ENCODE results near the gene FNDC3B. TPM values are rescaled to one million over a fixed set of nuclear protein-coding genes. Genes with fewer than 3 reads are reported as not detected.
"Not testable (repeated sequence)": the region's sequence is repeated elsewhere in the genome, so short reads cannot be mapped to it uniquely, and the experiment has no call there.

Gene FNDC3B
- total RNA-seq, 2 experiments from 2014 or later, result 11.6 to 12.2 TPM

- Mint-ChIP-seq H3K27ac (no peak overlapping the region), H3K4me1 (peaks cover 22% of the 10 kb centered on the region), H3K36me3 (peaks cover 38% of the 10 kb centered on the region), H3K4me3 (no peak overlapping the region), H3K27me3 (no peaks in the 10 kb centered on the region), H3K9me3 (peaks cover 17% of the 10 kb centered on the region)
- no peak for DNase-seq
Measured at GRCh38 chr3:172246107-172246844, 206.9 kb downstream of the FNDC3B start.

GRCh38 chr3:172247525-172248274, 208.3 kb downstream of the FNDC3B start:
- Mint-ChIP-seq H3K4me3 (no peak overlapping the region), H3K4me1 (peaks cover 22% of the 10 kb centered on the region), H3K27me3 (no peaks in the 10 kb centered on the region), H3K9me3 (peaks cover 8% of the 10 kb centered on the region), H3K27ac (peak overlapping the region; percentile 29), H3K36me3 (peaks cover 33% of the 10 kb centered on the region)
- no peak for DNase-seq

DNA sequence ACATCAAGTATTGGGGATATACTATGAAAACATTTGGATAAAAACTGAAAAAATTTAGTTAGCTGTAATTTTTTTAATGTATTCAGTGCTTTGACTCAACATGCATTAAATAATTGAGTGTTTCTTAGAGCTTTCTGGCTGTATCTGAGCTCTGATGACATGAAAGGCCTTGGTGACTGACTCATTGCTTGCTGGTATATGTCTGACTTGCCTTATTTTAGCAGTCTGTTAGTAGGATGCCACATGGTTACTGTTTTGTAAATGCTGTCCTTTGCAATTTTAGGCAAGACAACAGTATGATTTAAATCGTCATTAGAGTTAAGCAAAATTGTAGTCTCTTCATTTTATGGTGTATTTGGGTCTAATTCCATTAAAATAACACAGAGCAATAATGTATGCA, 209.7 kb downstream of the FNDC3B start:
- no peaks in the 10 kb centered on the region for H3K27me3 Mint-ChIP-seq
- peaks cover 17% of the 10 kb centered on the region for H3K4me1 Mint-ChIP-seq
- no peak for DNase-seq
- H3K27ac Mint-ChIP-seq, result no peak overlapping the region
- H3K9me3 Mint-ChIP-seq, result no peaks in the 10 kb centered on the region
- peaks cover 27% of the 10 kb centered on the region for H3K36me3 Mint-ChIP-seq
- H3K4me3 Mint-ChIP-seq, result no peak overlapping the region

GRCh38 chr3:172251211-172251610, 211.8 kb downstream of the FNDC3B start:
- H3K4me3 Mint-ChIP-seq, result no peak overlapping the region
- no peak for DNase-seq
- no peak overlapping the region for H3K27ac Mint-ChIP-seq
- peaks cover 13% of the 10 kb centered on the region for H3K4me1 Mint-ChIP-seq
- H3K36me3 Mint-ChIP-seq, result peaks cover 31% of the 10 kb centered on the region
- H3K9me3 Mint-ChIP-seq, result no peaks in the 10 kb centered on the region
- no peaks in the 10 kb centered on the region for H3K27me3 Mint-ChIP-seq

DNA sequence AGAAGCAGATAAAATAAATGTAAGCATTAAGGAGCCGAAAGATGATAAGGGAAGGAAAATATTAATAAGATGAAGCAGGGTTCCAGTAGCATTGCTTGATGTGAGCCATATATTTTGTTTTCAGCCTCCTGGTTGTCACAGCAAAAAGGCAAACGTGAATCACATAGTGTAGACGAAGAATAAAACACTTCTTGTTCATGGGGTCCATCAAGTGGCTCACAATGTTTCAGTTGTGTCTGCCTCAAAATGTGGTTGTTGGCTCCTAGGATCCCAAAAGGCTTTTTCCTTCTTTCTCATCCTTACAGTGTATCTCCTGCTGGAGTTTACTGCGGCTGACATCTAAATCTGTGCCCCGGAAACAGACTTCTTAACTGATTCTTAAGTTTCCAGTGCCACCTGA, 213.8 kb downstream of the FNDC3B start:
- DNase-seq, result no peak
- H3K9me3 Mint-ChIP-seq, result no peaks in the 10 kb centered on the region
- no peak overlapping the region for H3K4me3 Mint-ChIP-seq
- no peaks in the 10 kb centered on the region for H3K27me3 Mint-ChIP-seq
- H3K4me1 Mint-ChIP-seq, result peaks cover 2% of the 10 kb centered on the region
- H3K36me3 Mint-ChIP-seq, result peaks cover 31% of the 10 kb centered on the region
- no peak overlapping the region for H3K27ac Mint-ChIP-seq

DNA sequence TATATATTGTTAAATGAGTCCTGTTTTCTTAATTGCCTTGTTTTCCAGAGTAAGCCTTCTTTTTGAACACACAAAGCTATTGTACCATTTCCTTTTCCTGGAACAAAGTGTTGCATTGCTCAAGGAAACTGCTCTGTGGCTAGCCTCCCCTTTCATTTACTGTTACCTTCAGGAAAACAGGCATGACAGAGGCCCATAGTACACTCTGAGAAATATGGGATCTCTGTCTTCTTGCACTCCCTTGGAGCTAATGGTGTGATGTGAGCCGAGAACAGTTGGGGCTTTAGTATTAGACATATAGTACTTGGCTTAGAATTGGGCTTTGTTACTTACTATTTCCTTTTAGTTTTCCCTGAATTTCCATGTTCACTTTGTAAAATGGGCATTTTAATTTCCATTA, 215.2 kb downstream of the FNDC3B start:
- Mint-ChIP-seq H3K27me3 (no peaks in the 10 kb centered on the region), H3K9me3 (no peaks in the 10 kb centered on the region)
- no peak for DNase-seq

GRCh38 chr3:172255321-172255720, 215.9 kb downstream of the FNDC3B start:
- not testable (repeated sequence) for H3K27ac Mint-ChIP-seq, H3K9me3 Mint-ChIP-seq

More for the DNA sequence above, 215.2 kb downstream of the FNDC3B start:
- H3K36me3 Mint-ChIP-seq, result peaks cover 31% of the 10 kb centered on the region
- no peaks in the 10 kb centered on the region for H3K4me1 Mint-ChIP-seq
- no peak overlapping the region for H3K27ac Mint-ChIP-seq
- H3K4me3 Mint-ChIP-seq, result no peak overlapping the region

GRCh38 chr3:172256101-172256734, 216.8 kb downstream of the FNDC3B start:
- Mint-ChIP-seq H3K36me3 (peaks cover 27% of the 10 kb centered on the region), H3K27ac (no peak overlapping the region), H3K27me3 (no peaks in the 10 kb centered on the region), H3K4me3 (no peak overlapping the region), H3K9me3 (no peaks in the 10 kb centered on the region), H3K4me1 (no peaks in the 10 kb centered on the region)
- no peak for DNase-seq

More at GRCh38 chr3:172255321-172255720, 215.9 kb downstream of the FNDC3B start:
- H3K4me1 Mint-ChIP-seq, H3K27me3 Mint-ChIP-seq, H3K4me3 Mint-ChIP-seq, DNase-seq: not testable (repeated sequence)
- peaks cover 29% of the 10 kb centered on the region for H3K36me3 Mint-ChIP-seq

GRCh38 chr3:172257648-172258400, 218.4 kb downstream of the FNDC3B start:
- Mint-ChIP-seq H3K36me3 (peaks cover 23% of the 10 kb centered on the region), H3K9me3 (no peaks in the 10 kb centered on the region), H3K27me3 (no peaks in the 10 kb centered on the region), H3K4me3 (no peak overlapping the region), H3K27ac (no peak overlapping the region), H3K4me1 (no peaks in the 10 kb centered on the region)
- no peak for DNase-seq

- no peaks in the 10 kb centered on the region for H3K27me3 Mint-ChIP-seq
- DNase-seq, result no peak
- H3K36me3 Mint-ChIP-seq, result peaks cover 20% of the 10 kb centered on the region
- H3K9me3 Mint-ChIP-seq, result no peaks in the 10 kb centered on the region
- H3K27ac Mint-ChIP-seq, result no peak overlapping the region
- H3K4me3 Mint-ChIP-seq, result no peak overlapping the region
- H3K4me1 Mint-ChIP-seq, result no peaks in the 10 kb centered on the region
Measured at GRCh38 chr3:172258624-172259023, 219.2 kb downstream of the FNDC3B start.

GRCh38 chr3:172259111-172259541, 219.7 kb downstream of the FNDC3B start:
- peaks cover 19% of the 10 kb centered on the region for H3K36me3 Mint-ChIP-seq
- H3K27me3 Mint-ChIP-seq, result no peaks in the 10 kb centered on the region
- no peak overlapping the region for H3K4me3 Mint-ChIP-seq
- H3K4me1 Mint-ChIP-seq, result no peaks in the 10 kb centered on the region
- H3K27ac Mint-ChIP-seq, result no peak overlapping the region
- H3K9me3 Mint-ChIP-seq, result no peaks in the 10 kb centered on the region
- no peak for DNase-seq

GRCh38 chr3:172259726-172260248, 220.4 kb downstream of the FNDC3B start:
- Mint-ChIP-seq H3K27me3 (no peaks in the 10 kb centered on the region), H3K36me3 (peaks cover 22% of the 10 kb centered on the region), H3K27ac (no peak overlapping the region), H3K9me3 (no peaks in the 10 kb centered on the region), H3K4me1 (no peaks in the 10 kb centered on the region), H3K4me3 (no peak overlapping the region)
- DNase-seq, result no peak

DNA sequence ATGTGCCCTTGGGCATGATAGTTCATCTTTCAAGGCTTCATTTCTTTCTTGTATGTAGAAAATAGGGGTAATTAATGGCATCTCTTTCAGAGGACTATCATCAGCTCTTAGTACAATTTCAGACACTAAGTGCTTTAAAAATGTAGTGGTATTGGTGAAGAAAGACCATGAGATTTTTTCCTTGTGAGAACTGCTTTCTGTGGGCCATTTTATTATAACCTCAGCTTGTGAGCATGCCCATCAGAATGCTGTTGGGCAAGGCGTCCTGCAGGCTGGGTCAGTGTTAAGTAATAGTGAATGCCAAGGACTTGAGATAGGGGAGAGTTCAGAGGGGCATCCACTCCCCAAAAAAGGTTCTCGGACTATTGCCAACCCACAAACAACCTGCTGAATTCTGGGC, 221.0 kb downstream of the FNDC3B start:
- Mint-ChIP-seq H3K4me3 (no peak overlapping the region), H3K36me3 (peaks cover 21% of the 10 kb centered on the region), H3K9me3 (no peaks in the 10 kb centered on the region), H3K4me1 (no peaks in the 10 kb centered on the region), H3K27me3 (no peaks in the 10 kb centered on the region), H3K27ac (no peak overlapping the region)
- DNase-seq, result no peak

DNA sequence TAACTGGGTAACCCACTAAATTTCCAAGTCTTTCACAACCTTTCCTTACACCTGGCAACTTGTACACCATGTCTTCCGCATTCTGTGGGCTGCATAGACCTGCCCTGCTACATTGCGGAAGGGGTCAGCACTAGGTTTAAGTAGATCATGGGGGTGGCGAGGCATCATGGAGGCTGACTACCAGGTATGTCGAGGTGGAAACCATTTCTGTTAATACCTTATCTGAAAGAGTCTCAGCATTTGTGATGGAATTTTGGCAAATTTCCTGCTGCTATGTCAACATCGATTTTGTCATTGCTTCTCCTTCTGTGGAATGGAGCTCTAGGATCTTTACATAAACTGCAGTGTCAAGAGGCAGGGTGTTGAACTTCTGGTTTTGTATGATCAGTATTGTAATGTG, 221.7 kb downstream of the FNDC3B start:
- Mint-ChIP-seq H3K4me3 (no peak overlapping the region), H3K36me3 (peaks cover 21% of the 10 kb centered on the region), H3K27ac (no peak overlapping the region), H3K27me3 (no peaks in the 10 kb centered on the region), H3K9me3 (no peaks in the 10 kb centered on the region), H3K4me1 (no peaks in the 10 kb centered on the region)
- no peak for DNase-seq
